GM21619 (cell line): ENCODE data around the gene LRRN4.

Experiments
- ATAC-seq: cut with Tn5 transposase; IDR thresholded peaks from one replicate; pipeline ENCODE4 v1.9.1; 2021; ENCODE audit not compliant: unreplicated experiment

LRRN4 gene

DNA sequence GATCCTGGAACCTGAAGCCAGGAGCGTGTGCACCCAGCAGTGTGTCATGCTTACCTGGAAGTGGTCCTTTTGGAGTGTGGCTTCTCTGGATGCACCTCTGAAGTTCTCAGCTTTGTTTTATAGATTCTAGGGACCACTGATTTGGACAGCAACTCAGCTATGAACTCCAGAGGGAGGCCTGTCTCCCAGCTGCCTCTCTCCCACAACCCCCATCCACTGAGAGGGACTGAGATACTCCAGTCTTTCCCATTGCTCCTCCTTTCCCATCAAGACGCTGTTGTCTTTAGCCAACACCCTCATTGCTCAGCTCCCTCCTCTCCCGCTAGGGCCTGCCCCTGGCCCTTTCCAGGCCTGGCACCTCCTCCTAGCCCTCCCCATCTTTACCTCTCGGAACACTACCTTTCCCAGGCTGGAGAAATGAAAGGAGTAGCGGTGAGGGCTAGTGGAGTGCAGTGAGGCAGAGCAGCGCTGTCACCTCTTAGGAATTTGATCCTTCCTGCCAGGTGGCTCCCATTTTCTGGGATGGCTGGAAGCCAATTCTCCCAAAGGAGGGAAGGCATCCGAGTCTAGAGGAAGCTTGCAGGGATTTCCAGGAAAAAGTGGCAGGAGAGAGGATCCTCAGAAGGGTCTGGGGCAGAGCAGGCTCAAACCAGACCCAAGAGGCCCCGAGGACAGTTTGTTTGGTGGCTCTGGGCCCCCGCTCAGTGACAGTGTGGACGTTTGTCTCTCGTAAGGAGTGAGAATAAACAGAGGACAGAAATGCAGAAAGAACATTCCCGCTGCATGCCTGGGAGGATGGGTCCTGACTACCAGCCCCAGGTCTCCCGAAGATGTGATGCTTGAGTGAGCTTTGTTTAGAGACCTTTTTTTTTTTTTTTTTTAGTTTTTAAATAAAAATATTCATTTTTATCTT, at the start of gene LRRN4:
TSS of gene LRRN4 (minus strand) at position 285 of the 913 bp plus-strand sequence. CDS start 1,261 bp downstream, outside the sequence.
- no peak for ATAC-seq

- ATAC-seq, result no peak
Observed at GRCh38 chr20:6103301-6103700, 49.4 kb upstream of the LRRN4 start.

DNA sequence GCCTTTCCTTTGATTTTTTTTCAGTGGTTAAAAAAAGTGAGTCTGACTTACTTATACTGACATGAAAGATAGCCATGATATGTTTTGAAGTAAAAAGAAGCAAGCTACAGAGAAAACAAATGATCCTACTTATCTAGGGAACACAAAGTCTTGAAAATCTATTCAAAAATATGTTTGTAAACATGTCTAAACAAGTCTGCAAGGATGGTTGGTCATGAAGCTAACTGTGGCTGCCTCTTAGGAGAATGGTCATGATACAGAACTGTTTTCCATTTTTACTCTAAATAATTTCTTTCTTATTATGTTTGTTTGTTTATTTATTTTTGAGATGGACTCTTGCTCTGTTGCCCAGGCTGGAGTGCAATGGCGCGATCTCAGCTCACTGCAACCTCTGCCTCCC, 47.5 kb upstream of the LRRN4 start:
- ATAC-seq, result no peak

- ATAC-seq, result no peak
Observed at GRCh38 chr20:6100246-6100645, 46.4 kb upstream of the LRRN4 start.

DNA sequence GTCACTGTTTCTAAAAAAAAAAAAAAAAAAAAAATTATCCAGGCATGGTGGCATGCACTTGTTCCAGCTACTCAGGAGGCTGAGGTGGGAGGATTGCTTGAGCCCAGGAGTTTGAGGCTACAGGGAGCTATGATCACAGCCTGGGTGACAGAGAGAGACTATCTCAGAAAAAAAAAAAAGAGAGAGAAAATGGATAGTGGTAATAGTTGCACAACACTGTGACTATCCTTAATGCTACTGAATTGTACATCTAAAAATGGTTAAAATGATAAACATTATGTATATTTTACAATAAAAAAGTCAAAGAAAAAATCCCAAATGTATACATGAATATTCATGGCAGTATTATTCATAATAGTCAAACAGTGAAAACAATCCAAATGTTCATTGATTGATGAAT, 46.0 kb upstream of the LRRN4 start:
- ATAC-seq, result no peak

- no peak for ATAC-seq
Observed at GRCh38 chr20:6095409-6095808, 41.5 kb upstream of the LRRN4 start.

DNA sequence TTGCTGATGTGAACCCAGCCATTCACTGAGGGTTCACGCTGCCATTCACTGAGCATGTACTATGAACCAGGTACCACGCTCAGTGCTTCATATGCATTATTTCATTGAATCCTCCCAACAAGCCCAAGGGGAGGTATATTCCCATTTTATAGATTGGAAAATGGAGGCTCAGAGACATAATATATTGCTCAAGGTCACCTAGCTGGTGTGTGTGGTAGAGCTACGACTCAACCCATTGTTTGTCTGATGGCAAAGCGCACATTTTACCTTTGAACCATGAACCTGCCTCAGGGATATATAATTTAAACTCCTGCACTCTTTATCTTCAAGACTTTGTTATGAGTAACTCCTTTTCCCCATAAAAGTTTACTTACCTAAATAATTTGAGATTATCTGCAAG, 40.7 kb upstream of the LRRN4 start:
- no peak for ATAC-seq

DNA sequence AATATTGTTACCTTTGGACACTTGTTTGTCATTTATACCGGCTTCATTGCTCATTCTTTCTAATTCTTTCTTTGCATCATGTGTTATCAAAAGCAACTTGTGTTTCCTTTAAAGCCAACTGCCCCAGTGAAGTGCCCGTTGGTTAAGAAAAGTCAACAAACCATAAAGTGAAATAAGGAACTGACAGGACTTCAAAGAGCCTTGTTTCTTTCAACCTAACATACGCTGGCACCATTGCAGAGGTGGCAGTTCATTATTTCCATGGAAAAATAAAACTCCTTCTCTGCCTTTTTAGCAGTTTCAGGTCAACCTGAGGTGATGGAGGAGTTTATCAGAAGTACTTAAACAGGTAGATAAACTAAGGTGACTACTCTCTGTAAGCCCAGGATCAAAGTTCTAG, 40.2 kb upstream of the LRRN4 start:
- no peak for ATAC-seq

- no peak for ATAC-seq
Observed at GRCh38 chr20:6091661-6092060, 37.8 kb upstream of the LRRN4 start.

DNA sequence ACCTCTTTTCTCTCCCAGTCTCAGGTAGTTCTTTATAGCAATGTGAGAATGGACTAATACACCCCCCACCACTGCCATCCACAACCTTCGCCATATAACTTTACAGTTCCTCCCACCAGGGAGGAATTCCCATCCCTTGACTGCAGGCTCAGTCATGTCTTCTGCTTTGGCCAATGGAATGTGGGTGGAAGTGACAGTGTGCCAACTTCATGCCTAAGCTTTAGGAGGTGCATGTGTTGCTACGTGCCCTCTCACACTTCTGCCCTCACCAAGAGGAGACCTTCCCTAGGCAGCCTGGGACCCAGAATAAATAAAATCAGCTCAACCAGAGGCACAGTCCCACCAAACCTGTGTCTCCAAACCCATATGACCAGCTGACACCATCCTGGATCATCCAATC, 33.0 kb upstream of the LRRN4 start:
- no peak for ATAC-seq

DNA sequence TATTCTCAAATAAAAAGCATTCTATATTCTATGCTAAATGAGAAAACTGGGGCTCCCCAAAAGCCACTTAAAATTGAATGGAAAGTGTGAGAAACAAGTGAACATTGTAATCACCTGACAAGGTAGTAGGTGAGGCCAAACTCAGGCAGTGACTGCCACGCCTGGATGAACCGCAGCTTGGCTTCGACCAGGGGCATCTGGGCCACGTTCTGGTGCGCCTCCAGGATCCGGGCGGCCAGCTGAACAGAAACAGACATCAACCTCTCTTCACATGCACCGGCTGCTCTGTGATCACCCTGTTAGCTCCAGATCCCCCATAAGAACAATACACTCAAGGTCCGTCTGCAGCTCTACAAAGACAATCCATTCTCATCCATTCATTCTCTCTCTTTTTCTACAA, 30.1 kb upstream of the LRRN4 start:
- no peak for ATAC-seq

- no peak for ATAC-seq
Observed at GRCh38 chr20:6081236-6081635, 27.4 kb upstream of the LRRN4 start.

- ATAC-seq, result no peak
Observed at GRCh38 chr20:6079016-6079415, 25.2 kb upstream of the LRRN4 start.

DNA sequence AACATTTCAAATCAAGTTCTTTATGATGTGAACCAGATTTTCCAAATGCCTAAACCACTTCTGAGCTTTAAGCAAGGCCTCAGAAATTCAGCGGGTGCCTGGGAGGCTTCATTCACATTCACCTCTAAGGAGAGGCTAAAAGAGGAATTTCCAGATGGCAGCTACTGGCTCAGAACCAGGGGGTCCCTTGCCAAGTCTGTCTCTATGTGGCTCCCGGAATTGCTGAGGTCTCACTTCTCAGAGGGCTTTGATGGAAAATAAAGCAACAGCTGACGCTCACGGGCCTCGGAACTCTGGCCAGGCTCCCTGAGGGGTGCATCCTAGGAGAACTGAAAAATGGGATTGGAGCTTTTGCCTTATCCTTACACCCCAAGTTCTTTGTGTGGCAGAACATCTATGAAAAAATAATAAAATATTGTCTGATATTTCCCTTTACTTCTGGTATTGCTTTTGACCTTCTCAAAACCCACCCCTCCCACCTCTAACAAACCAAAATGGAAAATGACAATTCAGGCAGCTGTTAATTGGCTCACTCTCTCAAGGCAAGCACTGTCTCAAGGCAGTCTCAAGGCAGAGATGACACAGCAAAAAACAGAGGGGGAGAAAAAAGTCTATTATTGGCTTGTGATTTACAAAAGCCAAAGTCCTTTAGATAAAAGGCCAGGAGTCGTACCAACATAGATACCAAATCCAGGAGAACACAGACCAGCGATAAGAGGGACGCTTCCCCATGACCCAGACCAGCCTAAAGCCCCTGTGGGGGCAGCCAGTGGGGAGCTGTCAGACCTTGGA, 21.8 kb upstream of the LRRN4 start:
- ATAC-seq, result no peak

- no peak for ATAC-seq
Observed at GRCh38 chr20:6074784-6075183, 20.9 kb upstream of the LRRN4 start.

DNA sequence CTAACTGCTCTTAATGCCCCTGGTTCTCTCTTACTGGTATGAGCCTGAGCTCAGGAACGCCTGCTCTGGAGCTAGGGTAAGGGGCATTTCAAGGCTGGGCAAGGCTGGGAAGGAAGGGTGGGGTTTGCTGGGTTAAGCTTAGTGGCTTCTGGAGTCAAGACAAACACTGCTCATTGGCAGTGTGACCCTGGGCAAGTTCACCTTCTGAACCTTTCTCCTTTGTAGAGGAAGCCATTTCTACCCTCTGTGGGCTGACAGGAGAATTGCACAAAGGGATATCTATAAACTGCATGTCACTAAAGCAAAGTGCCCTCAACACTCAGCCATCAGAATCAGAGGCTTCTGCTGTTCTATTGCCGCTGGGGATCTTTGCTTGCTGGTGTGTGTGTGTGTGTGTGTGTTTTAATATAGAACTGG, 20.3 kb upstream of the LRRN4 start:
- peak; percentile 67 for ATAC-seq

DNA sequence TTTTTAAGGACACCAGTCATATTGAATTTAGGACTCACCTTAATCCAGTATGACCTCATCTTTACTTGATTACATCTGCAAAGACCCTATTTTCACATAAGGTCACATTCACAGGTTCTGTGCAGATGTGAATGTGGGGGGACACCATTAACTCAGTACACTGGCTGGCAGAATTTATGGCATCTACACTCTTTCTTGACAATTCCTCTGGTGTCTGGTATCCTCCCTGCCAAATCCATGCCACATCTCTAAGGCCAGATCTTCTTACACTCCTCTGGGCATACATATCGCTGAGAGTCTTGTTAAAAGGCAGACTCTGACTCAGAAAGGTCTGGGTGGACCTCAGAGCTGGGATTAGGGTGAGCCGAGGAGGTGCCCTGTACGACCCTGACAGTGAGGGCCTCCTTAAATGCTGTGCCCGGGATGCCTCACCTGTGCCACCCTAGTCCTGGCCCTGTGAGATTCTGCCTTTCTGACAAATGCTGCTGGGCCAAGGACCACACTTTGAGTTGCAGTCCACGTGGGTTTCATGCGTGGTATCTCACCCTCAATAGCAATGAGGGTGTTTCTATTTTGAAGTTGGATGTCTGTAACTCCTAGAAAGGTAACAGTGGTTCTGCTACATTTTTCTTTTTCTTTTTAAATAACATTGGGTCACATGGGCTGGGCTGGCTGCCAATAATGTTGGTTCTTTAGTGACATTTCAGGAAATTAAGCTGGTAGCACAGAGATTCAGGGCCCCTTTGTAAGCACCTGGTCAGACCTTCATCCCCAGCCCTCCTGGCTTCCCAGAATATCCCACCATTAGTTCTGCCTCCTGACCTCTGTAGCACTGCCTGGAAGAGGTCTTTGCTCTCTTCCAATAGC, 17.2 kb upstream of the LRRN4 start:
- no peak for ATAC-seq

DNA sequence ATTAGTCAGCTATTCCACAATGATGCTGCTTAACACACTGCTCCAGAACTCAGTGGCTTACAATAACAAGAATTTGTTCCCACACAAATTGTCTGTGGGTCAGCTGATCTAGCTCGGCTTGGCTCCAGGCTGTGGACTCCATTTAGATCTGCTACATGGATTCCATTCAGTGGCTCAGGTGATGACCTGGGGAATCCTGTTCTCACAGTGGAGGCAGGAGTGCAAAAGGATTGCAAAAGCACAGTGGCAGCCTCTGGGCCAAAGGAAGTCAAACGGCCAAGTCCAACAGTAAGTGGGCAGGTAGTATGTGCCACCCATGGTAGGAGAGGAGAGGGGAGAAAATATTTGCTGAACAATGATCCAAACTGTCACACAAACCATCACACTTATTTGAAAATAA, 15.8 kb upstream of the LRRN4 start:
- ATAC-seq, result no peak

GRCh38 chr20:6067763-6068318, 14.0 kb upstream of the LRRN4 start:
- no peak for ATAC-seq

- ATAC-seq, result no peak
Observed at GRCh38 chr20:6066582-6066981, 12.7 kb upstream of the LRRN4 start.

- no peak for ATAC-seq
Observed at GRCh38 chr20:6061544-6061943, 7.7 kb upstream of the LRRN4 start.
